Activated CD8-positive, alpha-beta T cell treated with anti-CD3 and anti-CD28 coated beads for 36 hours (primary cell): ENCODE data around the gene PTAR1. TPM values are rescaled to one million over a fixed set of nuclear protein-coding genes. Genes with fewer than 3 reads are reported as not detected.

Experiments used
- ATAC-seq: fragments of 200-7000 bp; cut with Tn5 transposase; one replicate; pipeline ENCODE4 v1.10.0; 2021; ENCODE audit warnings: mild to moderate bottlenecking, moderate library complexity
- CTCF ChIA-PET: fragments of 350-600 bp; sonication (Branson Sonifier 250); formaldehyde crosslinking; loops from one replicate; lab custom pipeline; 2021; ENCODE audit warnings: antibody characterized with exemption; lab: Charles Lee
- POLR2A ChIA-PET: fragments of 350-600 bp; sonication (Branson Sonifier 250); formaldehyde crosslinking; loops from one replicate; lab custom pipeline; 2021; ENCODE audit warnings: antibody characterized with exemption; lab: Charles Lee
- DNase-seq: peaks from one replicate; pipeline ENCODE4 v3.0.0-alpha.2; 2020
- H3K27ac Mint-ChIP-seq: one replicate; pipeline ENCODE4 v1.8.0; 2021; ENCODE audit warnings: mild to moderate bottlenecking, mixed read lengths
- H3K27me3 Mint-ChIP-seq: one replicate; pipeline ENCODE4 v1.8.0; 2021; ENCODE audit warnings: mixed read lengths
- H3K36me3 Mint-ChIP-seq: one replicate; pipeline ENCODE4 v1.8.0; 2021; ENCODE audit warnings: low read depth, mixed read lengths
- H3K4me1 Mint-ChIP-seq: one replicate; pipeline ENCODE4 v1.8.0; 2021; ENCODE audit warnings: low read depth, mixed read lengths
- H3K4me3 Mint-ChIP-seq: one replicate; pipeline ENCODE4 v1.8.0; 2021; ENCODE audit warnings: mild to moderate bottlenecking, moderate library complexity, mixed read lengths
- H3K9me3 Mint-ChIP-seq: one replicate; pipeline ENCODE4 v1.8.0; 2021; ENCODE audit warnings: mixed read lengths
- intact Hi-C: fragments of 100-400 bp; cut with micrococcal nuclease; formaldehyde crosslinking; loops from one replicate; pipeline ENCODE4 v1.10.0; 2022
- total RNA-seq, 2 experiments: library from RNA; stranded (reverse); gene quantifications; one replicate each; pipeline ENCODE4 v1.2.3, GENCODE V29; 2021
- TF ChIP-seq, protein P1 (sequence below): fragments of 200-600 bp; IDR thresholded peaks from one replicate; pipeline ENCODE4 v1.8.0; 2022; ENCODE audit warnings: antibody characterized with exemption, mild to moderate bottlenecking

PTAR1 gene
- total RNA-seq, 2 experiments from 2014 or later = 38.2 to 42.7 TPM

DNA sequence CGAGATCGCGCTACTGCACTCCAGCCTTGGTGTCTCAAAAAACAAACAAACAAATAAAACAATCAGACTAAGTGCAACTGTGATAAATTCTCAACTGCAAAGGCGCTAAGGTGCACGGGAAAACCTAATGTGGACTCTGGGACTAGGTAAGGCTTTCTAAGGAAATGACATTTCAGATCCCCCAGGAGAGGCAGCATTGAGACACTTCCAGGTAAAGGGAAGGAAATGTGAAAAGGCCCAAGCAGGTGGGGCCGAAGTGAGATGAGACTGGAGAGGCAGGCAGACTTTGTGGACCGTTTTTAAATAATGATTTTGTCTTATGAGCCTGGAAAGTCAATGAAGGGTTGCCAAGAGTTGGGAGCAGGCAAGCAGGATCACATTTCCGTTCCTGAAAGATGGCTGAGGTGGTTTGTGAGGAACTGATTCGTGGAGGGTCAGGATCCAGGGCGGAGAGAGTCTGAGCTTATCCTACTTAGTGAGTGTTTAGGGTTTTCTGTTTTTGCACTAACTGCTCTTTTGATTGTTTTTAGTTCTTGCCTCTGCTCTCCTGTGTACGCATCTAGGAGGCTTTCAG is 85.6 kb downstream of the PTAR1 start:
- POLR2A ChIA-PET = no interaction called here
- intact Hi-C loops = loop anchor here (10.0 kb wide), 1 partner anchor 81 kb away; no protein-coding TSS in a partner anchor
- Mint-ChIP-seq H3K27ac (no peak overlapping the region), H3K4me3 (no peak overlapping the region), H3K36me3 (no peaks in the 10 kb centered on the region), H3K9me3 (no peaks in the 10 kb centered on the region), H3K4me1 (peaks cover 9% of the 10 kb centered on the region), H3K27me3 (peaks cover 32% of the 10 kb centered on the region)
- no peak for ATAC-seq
- TF ChIP-seq, protein P1, sequence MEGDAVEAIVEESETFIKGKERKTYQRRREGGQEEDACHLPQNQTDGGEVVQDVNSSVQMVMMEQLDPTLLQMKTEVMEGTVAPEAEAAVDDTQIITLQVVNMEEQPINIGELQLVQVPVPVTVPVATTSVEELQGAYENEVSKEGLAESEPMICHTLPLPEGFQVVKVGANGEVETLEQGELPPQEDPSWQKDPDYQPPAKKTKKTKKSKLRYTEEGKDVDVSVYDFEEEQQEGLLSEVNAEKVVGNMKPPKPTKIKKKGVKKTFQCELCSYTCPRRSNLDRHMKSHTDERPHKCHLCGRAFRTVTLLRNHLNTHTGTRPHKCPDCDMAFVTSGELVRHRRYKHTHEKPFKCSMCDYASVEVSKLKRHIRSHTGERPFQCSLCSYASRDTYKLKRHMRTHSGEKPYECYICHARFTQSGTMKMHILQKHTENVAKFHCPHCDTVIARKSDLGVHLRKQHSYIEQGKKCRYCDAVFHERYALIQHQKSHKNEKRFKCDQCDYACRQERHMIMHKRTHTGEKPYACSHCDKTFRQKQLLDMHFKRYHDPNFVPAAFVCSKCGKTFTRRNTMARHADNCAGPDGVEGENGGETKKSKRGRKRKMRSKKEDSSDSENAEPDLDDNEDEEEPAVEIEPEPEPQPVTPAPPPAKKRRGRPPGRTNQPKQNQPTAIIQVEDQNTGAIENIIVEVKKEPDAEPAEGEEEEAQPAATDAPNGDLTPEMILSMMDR = no peak
- CTCF ChIA-PET = interaction anchor here (0.9 to 2.6 kb wide), 7 partner anchors 12 to 244 kb away, joined by 3 to 13 read pairs (median 4); no protein-coding TSS in a partner anchor
- DNase-seq = no peak

- peaks cover 9% of the 10 kb centered on the region for H3K4me1 Mint-ChIP-seq
- peaks cover 26% of the 10 kb centered on the region for H3K27me3 Mint-ChIP-seq
- POLR2A ChIA-PET = interaction anchor here (1.1 kb wide), 1 partner anchor 87 kb away, joined by 5 read pairs; no protein-coding TSS in a partner anchor
- no peak overlapping the region for H3K27ac Mint-ChIP-seq
- H3K36me3 Mint-ChIP-seq = no peaks in the 10 kb centered on the region
- H3K4me3 Mint-ChIP-seq = peak overlapping the region; percentile 67
- CTCF ChIA-PET = interaction anchor here (0.7 to 2.6 kb wide), 14 partner anchors 11 to 253 kb away, joined by 3 to 13 read pairs (median 4); no protein-coding TSS in a partner anchor
- ATAC-seq = no peak
- H3K9me3 Mint-ChIP-seq = no peaks in the 10 kb centered on the region
- intact Hi-C loops = loop anchor here (2.0 to 10.0 kb wide), 2 partner anchors 82 to 206 kb away; no protein-coding TSS in a partner anchor
- TF ChIP-seq, protein P1 = no peak
- DNase-seq = no peak
These were observed 86.5 kb downstream of the PTAR1 start for GRCh38 chr9:69673311-69673640.

GRCh38 chr9:69672596-69673310 is 87.1 kb downstream of the PTAR1 start:
- Mint-ChIP-seq H3K9me3 (no peaks in the 10 kb centered on the region), H3K36me3 (no peaks in the 10 kb centered on the region), H3K4me3 (peak overlapping the region; percentile 67), H3K27ac (no peak overlapping the region), H3K27me3 (peaks cover 26% of the 10 kb centered on the region), H3K4me1 (peaks cover 9% of the 10 kb centered on the region)
- intact Hi-C loops = loop anchor here (2.0 to 10.0 kb wide), 2 partner anchors 82 to 206 kb away; no protein-coding TSS in a partner anchor
- TF ChIP-seq, protein P1 = peak; percentile 92
- DNase-seq = peak; percentile 76
- POLR2A ChIA-PET = interaction anchor here (1.1 kb wide), 1 partner anchor 88 kb away, joined by 5 read pairs; no protein-coding TSS in a partner anchor
- CTCF ChIA-PET = interaction anchor here (0.7 to 2.6 kb wide), 20 partner anchors 10 to 253 kb away, joined by 3 to 13 read pairs (median 4); no protein-coding TSS in a partner anchor
- ATAC-seq = peak; percentile 95

DNA sequence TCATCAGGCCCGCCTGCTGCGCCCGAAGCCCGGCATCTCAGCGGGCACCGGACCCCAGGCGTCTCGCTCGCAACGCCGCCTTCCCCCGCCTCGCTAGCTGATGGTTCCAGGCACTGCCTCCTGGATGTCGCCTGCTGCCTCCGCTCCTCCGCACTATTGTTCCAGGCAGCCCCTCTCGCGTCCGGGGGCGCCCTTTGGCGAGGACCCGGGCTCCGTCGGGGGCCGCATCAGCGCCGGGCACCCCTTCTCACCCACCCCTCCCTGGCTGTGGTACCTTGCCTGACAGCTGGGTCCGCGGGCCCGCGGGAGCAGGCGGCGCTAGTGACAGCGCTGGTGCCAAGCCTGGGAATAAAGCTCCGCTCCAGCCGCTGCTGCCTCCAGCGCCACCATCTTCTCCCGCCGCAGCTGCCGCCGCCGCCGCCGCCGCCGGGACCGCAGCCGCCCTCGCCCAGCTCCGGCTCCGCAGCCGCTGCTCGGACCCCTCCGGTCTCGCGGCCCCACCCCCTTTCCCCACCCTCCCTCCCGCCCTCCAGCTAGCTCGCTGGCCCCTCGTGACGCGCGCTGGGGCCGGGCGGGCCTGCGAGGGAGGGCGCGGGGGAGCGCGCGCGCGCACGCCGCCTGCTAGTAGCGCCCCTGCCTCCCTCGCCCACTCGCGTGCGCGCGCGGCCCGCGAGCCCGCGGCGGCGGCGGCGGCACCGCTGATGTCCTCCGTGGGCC is 87.8 kb downstream of the PTAR1 start, which contains the start of gene APBA1:
Gene APBA1, minus strand, starts transcription at position 493 of the 717 bp plus-strand sequence.
- no peak within 1 kb of the TSS for H3K27ac Mint-ChIP-seq
- peaks cover 9% of the 10 kb centered on the region for H3K4me1 Mint-ChIP-seq
- ATAC-seq (peak; percentile 44), DNase-seq (peak; percentile 32)
- CTCF ChIA-PET = interaction anchor here (0.7 to 2.6 kb wide), 12 partner anchors 10 to 254 kb away, joined by 3 to 13 read pairs (median 3); no protein-coding TSS in a partner anchor
- peak within 1 kb of the TSS; percentile 67 for H3K4me3 Mint-ChIP-seq
- peaks cover 26% of the 10 kb centered on the region for H3K27me3 Mint-ChIP-seq
- TF ChIP-seq, protein P1 = no peak
- intact Hi-C loops = loop anchor here (2.0 to 10.0 kb wide), 2 partner anchors 83 to 207 kb away; no protein-coding TSS in a partner anchor
- no peaks in the 10 kb centered on the region for H3K36me3 Mint-ChIP-seq
- POLR2A ChIA-PET = no interaction called here
- H3K9me3 Mint-ChIP-seq = no peaks in the 10 kb centered on the region
